PC-9 (cell line): Measurements from ENCODE around the gene DNAH6.

Source experiments
- EZH2 ChIP-seq: fragments of 200-600 bp; sonication (generic); IDR thresholded peaks from 2 replicates; pipeline ENCODE4 v1.8.0; 2017; ENCODE audit warnings: antibody characterized with exemption, low read depth
- TF ChIP-seq, protein P1 (sequence below): fragments of 200-600 bp; sonication (generic); conservative IDR thresholded peaks from 2 replicates; pipeline ENCODE4 v1.6.1; 2017; ENCODE audit warnings: mixed run types, antibody characterized with exemption, mild to moderate bottlenecking, moderate library complexity

DNA sequence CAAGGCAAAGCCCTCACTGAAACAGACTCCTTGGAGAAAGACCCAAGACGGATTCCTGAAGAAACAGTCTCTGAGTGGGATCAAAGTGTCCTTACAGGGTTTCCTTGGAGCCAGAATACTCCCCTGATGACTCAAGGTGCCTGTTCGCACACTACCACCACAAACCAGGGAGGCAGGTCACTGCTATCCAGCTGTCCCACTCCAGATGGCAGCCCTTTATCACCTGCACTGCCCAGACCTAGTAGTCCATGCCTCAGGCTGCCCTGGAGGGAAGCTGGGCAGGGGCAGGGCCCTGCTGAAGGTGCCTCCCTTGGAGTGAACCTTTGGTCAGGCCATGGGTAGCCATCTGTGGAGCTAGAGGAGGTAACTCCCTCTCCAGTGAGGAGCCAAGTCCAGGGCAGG, 330.4 kb downstream of the DNAH6 start:
- TF ChIP-seq EZH2: no peak
- TF ChIP-seq, protein P1, sequence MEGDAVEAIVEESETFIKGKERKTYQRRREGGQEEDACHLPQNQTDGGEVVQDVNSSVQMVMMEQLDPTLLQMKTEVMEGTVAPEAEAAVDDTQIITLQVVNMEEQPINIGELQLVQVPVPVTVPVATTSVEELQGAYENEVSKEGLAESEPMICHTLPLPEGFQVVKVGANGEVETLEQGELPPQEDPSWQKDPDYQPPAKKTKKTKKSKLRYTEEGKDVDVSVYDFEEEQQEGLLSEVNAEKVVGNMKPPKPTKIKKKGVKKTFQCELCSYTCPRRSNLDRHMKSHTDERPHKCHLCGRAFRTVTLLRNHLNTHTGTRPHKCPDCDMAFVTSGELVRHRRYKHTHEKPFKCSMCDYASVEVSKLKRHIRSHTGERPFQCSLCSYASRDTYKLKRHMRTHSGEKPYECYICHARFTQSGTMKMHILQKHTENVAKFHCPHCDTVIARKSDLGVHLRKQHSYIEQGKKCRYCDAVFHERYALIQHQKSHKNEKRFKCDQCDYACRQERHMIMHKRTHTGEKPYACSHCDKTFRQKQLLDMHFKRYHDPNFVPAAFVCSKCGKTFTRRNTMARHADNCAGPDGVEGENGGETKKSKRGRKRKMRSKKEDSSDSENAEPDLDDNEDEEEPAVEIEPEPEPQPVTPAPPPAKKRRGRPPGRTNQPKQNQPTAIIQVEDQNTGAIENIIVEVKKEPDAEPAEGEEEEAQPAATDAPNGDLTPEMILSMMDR: no peak
